Mononuclear cell (primary cell): ENCODE data around the gene TIMP2. TPM values are rescaled to one million over a fixed set of nuclear protein-coding genes. Genes with fewer than 3 reads are reported as not detected.
"Not testable (repeated sequence)": the region's sequence is repeated elsewhere in the genome, so short reads cannot be mapped to it uniquely, and the experiment has no call there.

Experiments used
- H3K27me3 ChIP-seq: 2 replicates; pipeline ENCODE4 v1.6.0; 2011; ENCODE audit warnings: low read length, control low read depth; ENCODE audit not compliant: insufficient read depth
- H3K4me1 ChIP-seq: 2 replicates; pipeline ENCODE4 v1.5.1; 2011; ENCODE audit warnings: mild to moderate bottlenecking, low read length, control low read depth; ENCODE audit not compliant: insufficient read depth
- H3K4me3 ChIP-seq: 2 replicates; pipeline ENCODE4 v1.5.1; 2011; ENCODE audit warnings: mild to moderate bottlenecking, low read length, moderate library complexity
- H3K9me3 ChIP-seq: 2 replicates; pipeline ENCODE4 v1.5.1; 2011; ENCODE audit warnings: low read depth, mild to moderate bottlenecking, control low read depth, low read length
- total RNA-seq: library from RNA; depleted of rRNA; stranded (reverse); fragments of >200 nt; gene quantifications from one replicate; pipeline ENCODE4 v1.2.3, GENCODE V29; 2012

The TIMP2 gene
- 19.9 TPM for total RNA-seq

- H3K27me3 ChIP-seq = no peaks in the 10 kb centered on the region
- peaks cover 46% of the 10 kb centered on the region for H3K4me1 ChIP-seq
- peak within 1 kb of the TSS; percentile 60 for H3K4me3 ChIP-seq
- no peaks in the 10 kb centered on the region for H3K9me3 ChIP-seq
Measured at GRCh38 chr17:78925234-78925633, at the start of gene TIMP2. Gene TIMP2 (minus strand): TSS chr17:78925387. CDS start chr17:78925088, 299 bp downstream.

- no peaks in the 10 kb centered on the region for H3K4me1 ChIP-seq
- H3K27me3 ChIP-seq = no peaks in the 10 kb centered on the region
- no peak overlapping the region for H3K4me3 ChIP-seq
- H3K9me3 ChIP-seq = no peaks in the 10 kb centered on the region
Measured at GRCh38 chr17:78973792-78974520, 48.8 kb upstream of the TIMP2 start.

- Histone ChIP-seq H3K27me3 (no peaks in the 10 kb centered on the region), H3K9me3 (no peaks in the 10 kb centered on the region), H3K4me3 (no peak overlapping the region), H3K4me1 (no peaks in the 10 kb centered on the region)
Measured at GRCh38 chr17:78973196-78973595, 48.0 kb upstream of the TIMP2 start.

- H3K4me3 ChIP-seq = no peak overlapping the region
- H3K27me3 ChIP-seq = no peaks in the 10 kb centered on the region
- H3K4me1 ChIP-seq = no peaks in the 10 kb centered on the region
- H3K9me3 ChIP-seq = no peaks in the 10 kb centered on the region
Measured at GRCh38 chr17:78972507-78973105, 47.4 kb upstream of the TIMP2 start.

GRCh38 chr17:78971756-78972506 lies 46.7 kb upstream of the TIMP2 start:
- no peaks in the 10 kb centered on the region for H3K4me1 ChIP-seq
- H3K27me3 ChIP-seq = no peaks in the 10 kb centered on the region
- H3K9me3 ChIP-seq = no peaks in the 10 kb centered on the region
- H3K4me3 ChIP-seq = no peak overlapping the region

GRCh38 chr17:78970834-78971755 lies 45.9 kb upstream of the TIMP2 start:
- H3K27me3 ChIP-seq = no peaks in the 10 kb centered on the region
- H3K4me1 ChIP-seq = no peaks in the 10 kb centered on the region
- H3K4me3 ChIP-seq = no peak overlapping the region
- H3K9me3 ChIP-seq = no peaks in the 10 kb centered on the region

- no peaks in the 10 kb centered on the region for H3K4me1 ChIP-seq
- no peaks in the 10 kb centered on the region for H3K27me3 ChIP-seq
- H3K4me3 ChIP-seq = no peak overlapping the region
- no peaks in the 10 kb centered on the region for H3K9me3 ChIP-seq
Measured at GRCh38 chr17:78969865-78970264, 44.7 kb upstream of the TIMP2 start.

GRCh38 chr17:78967782-78968362 lies 42.7 kb upstream of the TIMP2 start:
- Histone ChIP-seq H3K9me3 (no peaks in the 10 kb centered on the region), H3K4me3 (no peak overlapping the region), H3K4me1 (no peaks in the 10 kb centered on the region), H3K27me3 (no peaks in the 10 kb centered on the region)

- H3K9me3 ChIP-seq = no peaks in the 10 kb centered on the region
- no peaks in the 10 kb centered on the region for H3K4me1 ChIP-seq
- no peak overlapping the region for H3K4me3 ChIP-seq
- H3K27me3 ChIP-seq = no peaks in the 10 kb centered on the region
Measured at GRCh38 chr17:78966910-78967600, 41.9 kb upstream of the TIMP2 start.

GRCh38 chr17:78966123-78966813 lies 41.1 kb upstream of the TIMP2 start:
- no peaks in the 10 kb centered on the region for H3K4me1 ChIP-seq
- no peak overlapping the region for H3K4me3 ChIP-seq
- no peaks in the 10 kb centered on the region for H3K27me3 ChIP-seq
- no peaks in the 10 kb centered on the region for H3K9me3 ChIP-seq

- Histone ChIP-seq H3K9me3 (no peaks in the 10 kb centered on the region), H3K4me1 (no peaks in the 10 kb centered on the region), H3K27me3 (no peaks in the 10 kb centered on the region), H3K4me3 (no peak overlapping the region)
Measured at GRCh38 chr17:78965491-78965924, 40.3 kb upstream of the TIMP2 start.

- Histone ChIP-seq H3K27me3 (no peaks in the 10 kb centered on the region), H3K4me3 (no peak overlapping the region), H3K9me3 (no peaks in the 10 kb centered on the region), H3K4me1 (no peaks in the 10 kb centered on the region)
Measured at GRCh38 chr17:78963378-78963777, 38.2 kb upstream of the TIMP2 start.

GRCh38 chr17:78962984-78963348 lies 37.8 kb upstream of the TIMP2 start:
- not testable (repeated sequence) for H3K9me3 ChIP-seq, H3K4me1 ChIP-seq, H3K4me3 ChIP-seq, H3K27me3 ChIP-seq
